ENCODE measurements around the gene ABCC8.

- TF ChIP-seq POLR2AphosphoS5 (IDR thresholded peaks at IDR 0.05; ENCODE audit: low read depth, low read length) (no peak), POLR2A (IDR thresholded peaks at IDR 0.05; ENCODE audit: low read depth, low read length) (no peak)
Measured at GRCh38 chr11:17405232-17406005, 71.2 kb downstream of the ABCC8 start.

Measured in GM12892 (cell line).